HG03342 (cell line): ENCODE data around the gene ADM.

Experiments used
- ATAC-seq: cut with Tn5 transposase; IDR thresholded peaks from one replicate; pipeline ENCODE4 v1.9.1; 2021; ENCODE audit warnings: mild to moderate bottlenecking, moderate library complexity; ENCODE audit not compliant: unreplicated experiment

Gene ADM

GRCh38 chr11:10308201-10308954 lies 3.5 kb downstream of the ADM start:
- ATAC-seq = no peak

- no peak for ATAC-seq
Measured at GRCh38 chr11:10309163-10310093, 4.6 kb downstream of the ADM start.

GRCh38 chr11:10310301-10310841 lies 5.5 kb downstream of the ADM start:
- no peak for ATAC-seq

GRCh38 chr11:10311802-10312201 lies 6.9 kb downstream of the ADM start:
- ATAC-seq = no peak

GRCh38 chr11:10314199-10315072 lies 9.6 kb downstream of the ADM start:
- ATAC-seq = peak; percentile 75

GRCh38 chr11:10315083-10315482 lies 10.2 kb downstream of the ADM start:
- ATAC-seq = no peak

- no peak for ATAC-seq
Measured at GRCh38 chr11:10317151-10317755, 12.4 kb downstream of the ADM start.

- peak; percentile 57 for ATAC-seq
Measured at GRCh38 chr11:10317776-10318526, 13.1 kb downstream of the ADM start.

- ATAC-seq = no peak
Measured at GRCh38 chr11:10318527-10318802, 13.6 kb downstream of the ADM start.

- ATAC-seq = no peak
Measured at GRCh38 chr11:10319702-10320558, 15.1 kb downstream of the ADM start.

GRCh38 chr11:10320736-10321465 lies 16.0 kb downstream of the ADM start:
- no peak for ATAC-seq

GRCh38 chr11:10322401-10322800 lies 17.5 kb downstream of the ADM start:
- ATAC-seq = no peak

GRCh38 chr11:10322830-10323792 lies 18.2 kb downstream of the ADM start:
- no peak for ATAC-seq

GRCh38 chr11:10323793-10324170 lies 18.9 kb downstream of the ADM start:
- no peak for ATAC-seq

- no peak for ATAC-seq
Measured at GRCh38 chr11:10324474-10324873, 19.6 kb downstream of the ADM start.

GRCh38 chr11:10325277-10326011 lies 20.6 kb downstream of the ADM start:
- ATAC-seq = no peak
